HG03196 (cell line): ENCODE measurements around the gene CTNND2.
"Not testable (repeated sequence)": the region's sequence is repeated elsewhere in the genome, so short reads cannot be mapped to it uniquely, and the experiment has no call there.

Experiments
- ATAC-seq: cut with Tn5 transposase; IDR thresholded peaks from one replicate; pipeline ENCODE4 v1.9.1; 2021; ENCODE audit not compliant: unreplicated experiment

Gene CTNND2

GRCh38 chr5:11139217-11139865, 764.9 kb downstream of the CTNND2 start:
- ATAC-seq: no peak

- no peak for ATAC-seq
These were observed 774.1 kb downstream of the CTNND2 start for GRCh38 chr5:11130131-11130530.

GRCh38 chr5:11128021-11128420, 776.2 kb downstream of the CTNND2 start:
- no peak for ATAC-seq

GRCh38 chr5:11126844-11127243, 777.4 kb downstream of the CTNND2 start:
- ATAC-seq: no peak

- ATAC-seq: no peak
These were observed 782.4 kb downstream of the CTNND2 start for GRCh38 chr5:11121885-11122284.

GRCh38 chr5:11110128-11110527, 794.1 kb downstream of the CTNND2 start:
- ATAC-seq: no peak

- ATAC-seq: no peak
These were observed 798.5 kb downstream of the CTNND2 start for GRCh38 chr5:11105696-11106095.

- ATAC-seq: no peak
These were observed 799.6 kb downstream of the CTNND2 start for GRCh38 chr5:11104651-11105112.

GRCh38 chr5:11104210-11104609, 800.0 kb downstream of the CTNND2 start:
- no peak for ATAC-seq

- ATAC-seq: no peak
These were observed 820.1 kb downstream of the CTNND2 start for GRCh38 chr5:11084111-11084510.

- no peak for ATAC-seq
These were observed 821.8 kb downstream of the CTNND2 start for GRCh38 chr5:11082404-11082945.

- no peak for ATAC-seq
These were observed 827.2 kb downstream of the CTNND2 start for GRCh38 chr5:11076945-11077613.

- no peak for ATAC-seq
These were observed 829.0 kb downstream of the CTNND2 start for GRCh38 chr5:11075035-11075805.

- ATAC-seq: no peak
These were observed 831.7 kb downstream of the CTNND2 start for GRCh38 chr5:11072568-11072967.

- no peak for ATAC-seq
These were observed 832.2 kb downstream of the CTNND2 start for GRCh38 chr5:11072076-11072475.

- ATAC-seq: no peak
These were observed 835.2 kb downstream of the CTNND2 start for GRCh38 chr5:11069041-11069440.

GRCh38 chr5:11065723-11066122, 838.5 kb downstream of the CTNND2 start:
- ATAC-seq: not testable (repeated sequence)

- ATAC-seq: no peak
These were observed 839.3 kb downstream of the CTNND2 start for GRCh38 chr5:11064763-11065450.

- ATAC-seq: no peak
These were observed 841.8 kb downstream of the CTNND2 start for GRCh38 chr5:11062397-11062796.

- no peak for ATAC-seq
These were observed 847.7 kb downstream of the CTNND2 start for GRCh38 chr5:11056560-11056959.

GRCh38 chr5:11054014-11054413, 850.2 kb downstream of the CTNND2 start:
- ATAC-seq: no peak
